ENCODE data around the gene DCDC2B.
"Not testable (repeated sequence)": the region's sequence is repeated elsewhere in the genome, so short reads cannot be mapped to it uniquely, and the experiment has no call there.

Gene DCDC2B

DNA sequence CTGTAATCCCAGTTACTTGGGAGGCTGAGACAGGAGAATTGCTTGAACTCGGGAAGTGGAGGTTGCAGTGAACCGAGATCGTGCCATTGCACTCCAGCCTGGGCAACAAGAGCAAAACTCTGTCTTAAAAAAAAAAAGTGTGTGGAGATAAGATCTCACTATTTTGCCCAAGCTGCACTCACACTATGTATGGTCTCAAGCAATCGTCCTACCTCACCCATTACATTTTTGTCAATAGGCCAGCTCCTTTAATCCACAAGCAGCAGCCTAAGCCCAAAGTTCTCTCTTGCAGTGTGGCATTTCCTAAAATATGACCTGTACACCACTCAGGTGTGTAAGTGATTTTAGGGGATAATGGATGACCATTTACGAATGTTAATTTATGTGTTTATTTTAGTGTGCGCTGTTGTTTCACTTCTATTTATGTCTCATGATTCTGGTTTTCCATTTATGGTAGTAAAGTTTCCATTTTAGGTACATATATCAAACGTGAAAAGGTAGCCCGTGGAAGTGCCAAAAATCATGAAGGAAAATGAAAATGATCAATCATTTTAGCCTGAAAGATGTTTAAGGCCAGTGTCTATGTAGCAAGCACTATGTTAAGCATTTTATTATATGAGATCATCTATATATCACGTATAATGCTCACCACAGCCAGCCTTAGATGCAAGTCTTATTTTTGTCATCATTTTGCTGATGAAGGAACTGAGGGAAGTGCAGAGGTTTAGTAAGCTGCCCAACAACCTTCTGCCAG lies 47.8 kb downstream of the DCDC2B start:
- no peak for DNase-seq (ENCODE audit: low read depth)

DNA sequence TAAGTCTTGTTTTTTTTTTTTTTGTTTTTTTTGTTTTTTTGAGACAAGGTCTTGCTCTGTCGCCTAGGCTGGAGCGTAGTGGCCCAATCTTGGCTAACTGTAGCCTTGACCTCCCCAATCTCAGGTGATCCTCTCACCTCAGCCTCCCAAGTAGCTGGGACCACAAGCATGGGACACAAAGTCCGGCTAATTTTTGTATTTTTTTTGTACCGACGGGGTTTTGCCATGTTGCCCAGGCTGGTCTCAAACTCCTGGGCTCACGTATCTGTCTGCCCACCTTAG lies 48.3 kb downstream of the DCDC2B start:
- no peak for DNase-seq (ENCODE audit: low read depth)

DNA sequence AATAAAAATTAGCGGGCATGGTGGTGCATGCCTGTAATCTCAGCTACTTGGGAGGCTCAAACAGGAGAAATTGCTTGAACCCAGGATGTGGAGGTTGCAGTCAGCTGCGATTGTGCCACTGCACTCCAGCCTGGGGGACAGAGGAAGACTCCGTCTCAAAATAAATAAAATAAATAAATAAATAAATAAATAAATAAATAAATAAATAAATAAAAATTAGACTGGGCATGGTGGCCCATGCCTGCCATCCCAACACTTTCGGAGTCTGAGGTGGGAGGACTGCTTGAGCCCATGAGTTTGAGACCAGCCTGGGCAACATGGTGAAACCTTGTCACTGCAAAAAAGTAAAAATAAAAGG lies 54.3 kb downstream of the DCDC2B start:
- DNase-seq (ENCODE audit: low read depth) = not testable (repeated sequence)

DNA sequence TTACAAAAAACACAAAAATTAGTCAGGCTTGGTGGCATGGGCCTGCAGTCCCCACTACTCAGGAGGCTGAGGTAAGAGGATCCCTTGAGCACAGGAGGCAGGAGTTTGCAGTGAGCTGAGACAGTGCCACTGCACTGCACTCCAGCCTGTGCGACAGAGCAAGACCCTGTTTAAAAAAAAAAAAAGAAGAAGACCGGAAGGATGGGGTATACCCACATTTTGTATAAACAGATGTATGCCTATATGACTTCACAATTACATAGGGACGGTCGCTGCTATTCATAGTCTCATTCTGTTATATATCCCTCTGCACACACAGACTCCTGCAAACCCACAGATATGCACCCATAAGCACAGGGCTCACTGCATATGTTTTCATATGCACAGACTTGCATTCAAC lies 54.9 kb downstream of the DCDC2B start:
- DNase-seq (ENCODE audit: low read depth) = no peak
